Parathyroid adenoma (tissue), 2 donors: ENCODE data around the gene ZER1.

Experiments used
- H2AFZ ChIP-seq: fragments of 300-600 bp; sonication (generic); one replicate; pipeline ENCODE4 v1.7.0; 2017; ENCODE audit warnings: antibody characterized with exemption, mild to moderate bottlenecking
- H3K27ac ChIP-seq: fragments of 300-600 bp; sonication (generic); one replicate; pipeline ENCODE4 v1.7.0; 2017
- H3K27me3 ChIP-seq: fragments of 300-600 bp; sonication (generic); one replicate; pipeline ENCODE4 v1.7.0; 2017; ENCODE audit warnings: low read length; ENCODE audit not compliant: control insufficient read depth, insufficient read depth
- H3K36me3 ChIP-seq: fragments of 300-600 bp; sonication (generic); one replicate; pipeline ENCODE4 v1.7.0; 2017; ENCODE audit warnings: low read length; ENCODE audit not compliant: control insufficient read depth, insufficient read depth
- H3K4me1 ChIP-seq: fragments of 300-600 bp; sonication (generic); one replicate; pipeline ENCODE4 v1.7.0; 2017; ENCODE audit warnings: control low read depth
- H3K4me2 ChIP-seq: fragments of 300-600 bp; sonication (generic); one replicate; pipeline ENCODE4 v1.7.0; 2017; ENCODE audit warnings: low read length
- H3K4me3 ChIP-seq: fragments of 300-600 bp; sonication (generic); one replicate; pipeline ENCODE4 v1.7.0; 2017; ENCODE audit warnings: low read depth, low read length
- H3K79me2 ChIP-seq: fragments of 300-600 bp; sonication (generic); one replicate; pipeline ENCODE4 v1.7.0; 2017; ENCODE audit warnings: control low read depth
- H3K9ac ChIP-seq: fragments of 300-600 bp; sonication (generic); one replicate; pipeline ENCODE4 v1.7.0; 2017; ENCODE audit warnings: mild to moderate bottlenecking
- H3K9me3 ChIP-seq: fragments of 300-600 bp; sonication (generic); one replicate; pipeline ENCODE4 v1.7.0; 2017; ENCODE audit warnings: low read length; ENCODE audit not compliant: control insufficient read depth
- TF ChIP-seq, protein P1 (sequence below): fragments of 300-600 bp; sonication (generic); IDR thresholded peaks from one replicate; pipeline ENCODE4 v1.7.0; 2017; ENCODE audit warnings: antibody characterized with exemption, mild to moderate bottlenecking
- donor health status: primary hyperparathyroidism.

ZER1 gene

DNA sequence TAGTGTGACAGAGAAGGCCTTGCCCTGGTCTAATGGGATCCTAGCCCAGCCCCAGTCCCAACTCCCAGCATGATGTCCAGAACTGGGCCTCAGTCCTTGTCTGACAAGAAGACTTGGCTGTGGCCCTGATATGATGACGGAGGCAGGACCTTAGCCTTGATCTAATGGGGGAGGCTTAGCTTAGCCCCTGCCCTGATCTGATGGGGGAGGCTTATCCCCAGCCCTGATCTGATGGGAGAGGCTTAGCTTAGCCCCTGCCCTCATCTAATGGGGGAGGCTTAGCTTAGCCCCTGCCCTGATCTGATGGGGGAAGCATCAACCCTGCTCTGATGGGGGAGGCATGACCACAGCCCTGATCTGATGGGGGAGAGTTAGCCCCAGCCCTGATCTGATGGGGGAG lies 65.7 kb downstream of the ZER1 start:
- H3K4me1 ChIP-seq, result no peaks in the 10 kb centered on the region
- H3K9ac ChIP-seq, result no peak overlapping the region
- H3K27ac ChIP-seq, result no peak overlapping the region
- H2AFZ ChIP-seq, result no peak overlapping the region
- H3K9me3 ChIP-seq, result no peaks in the 10 kb centered on the region
- H3K4me2 ChIP-seq, result no peak overlapping the region
- H3K36me3 ChIP-seq, result no peaks in the 10 kb centered on the region
- no peak overlapping the region for H3K4me3 ChIP-seq
- no peaks in the 10 kb centered on the region for H3K27me3 ChIP-seq
- TF ChIP-seq, protein P1, sequence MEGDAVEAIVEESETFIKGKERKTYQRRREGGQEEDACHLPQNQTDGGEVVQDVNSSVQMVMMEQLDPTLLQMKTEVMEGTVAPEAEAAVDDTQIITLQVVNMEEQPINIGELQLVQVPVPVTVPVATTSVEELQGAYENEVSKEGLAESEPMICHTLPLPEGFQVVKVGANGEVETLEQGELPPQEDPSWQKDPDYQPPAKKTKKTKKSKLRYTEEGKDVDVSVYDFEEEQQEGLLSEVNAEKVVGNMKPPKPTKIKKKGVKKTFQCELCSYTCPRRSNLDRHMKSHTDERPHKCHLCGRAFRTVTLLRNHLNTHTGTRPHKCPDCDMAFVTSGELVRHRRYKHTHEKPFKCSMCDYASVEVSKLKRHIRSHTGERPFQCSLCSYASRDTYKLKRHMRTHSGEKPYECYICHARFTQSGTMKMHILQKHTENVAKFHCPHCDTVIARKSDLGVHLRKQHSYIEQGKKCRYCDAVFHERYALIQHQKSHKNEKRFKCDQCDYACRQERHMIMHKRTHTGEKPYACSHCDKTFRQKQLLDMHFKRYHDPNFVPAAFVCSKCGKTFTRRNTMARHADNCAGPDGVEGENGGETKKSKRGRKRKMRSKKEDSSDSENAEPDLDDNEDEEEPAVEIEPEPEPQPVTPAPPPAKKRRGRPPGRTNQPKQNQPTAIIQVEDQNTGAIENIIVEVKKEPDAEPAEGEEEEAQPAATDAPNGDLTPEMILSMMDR, result no peak
- no peaks in the 10 kb centered on the region for H3K79me2 ChIP-seq

- no peaks in the 10 kb centered on the region for H3K4me1 ChIP-seq
- H3K36me3 ChIP-seq, result no peaks in the 10 kb centered on the region
- H3K4me2 ChIP-seq, result no peak overlapping the region
- TF ChIP-seq, protein P1, result no peak
- no peaks in the 10 kb centered on the region for H3K27me3 ChIP-seq
- no peak overlapping the region for H2AFZ ChIP-seq
- H3K9me3 ChIP-seq, result no peaks in the 10 kb centered on the region
- no peak overlapping the region for H3K4me3 ChIP-seq
- H3K9ac ChIP-seq, result no peak overlapping the region
- H3K27ac ChIP-seq, result no peak overlapping the region
- H3K79me2 ChIP-seq, result no peaks in the 10 kb centered on the region
Observed at GRCh38 chr9:128705051-128705965, 66.4 kb downstream of the ZER1 start.

DNA sequence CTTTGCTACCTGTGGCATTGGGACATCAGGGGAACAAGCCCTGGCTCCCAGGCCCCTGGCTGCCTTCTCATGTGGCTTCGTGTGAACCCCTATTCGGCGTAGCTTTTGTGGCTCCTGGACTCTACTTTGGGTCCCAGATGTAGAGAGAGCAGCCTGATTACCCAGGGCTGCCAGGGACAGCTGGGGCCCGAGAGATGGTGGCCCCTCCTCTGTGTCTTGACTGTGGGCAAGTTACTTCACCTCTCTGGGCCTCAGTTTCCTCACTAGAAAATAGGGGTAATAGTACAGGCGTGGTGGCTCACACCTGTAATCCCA lies 67.4 kb downstream of the ZER1 start:
- H3K79me2 ChIP-seq, result no peaks in the 10 kb centered on the region
- H3K4me3 ChIP-seq, result no peak overlapping the region
- no peaks in the 10 kb centered on the region for H3K9me3 ChIP-seq
- no peak overlapping the region for H3K9ac ChIP-seq
- no peak overlapping the region for H2AFZ ChIP-seq
- no peak overlapping the region for H3K4me2 ChIP-seq
- H3K36me3 ChIP-seq, result no peaks in the 10 kb centered on the region
- TF ChIP-seq, protein P1, result no peak
- no peaks in the 10 kb centered on the region for H3K27me3 ChIP-seq
- peak overlapping the region; percentile 57 for H3K27ac ChIP-seq
- H3K4me1 ChIP-seq, result no peaks in the 10 kb centered on the region

DNA sequence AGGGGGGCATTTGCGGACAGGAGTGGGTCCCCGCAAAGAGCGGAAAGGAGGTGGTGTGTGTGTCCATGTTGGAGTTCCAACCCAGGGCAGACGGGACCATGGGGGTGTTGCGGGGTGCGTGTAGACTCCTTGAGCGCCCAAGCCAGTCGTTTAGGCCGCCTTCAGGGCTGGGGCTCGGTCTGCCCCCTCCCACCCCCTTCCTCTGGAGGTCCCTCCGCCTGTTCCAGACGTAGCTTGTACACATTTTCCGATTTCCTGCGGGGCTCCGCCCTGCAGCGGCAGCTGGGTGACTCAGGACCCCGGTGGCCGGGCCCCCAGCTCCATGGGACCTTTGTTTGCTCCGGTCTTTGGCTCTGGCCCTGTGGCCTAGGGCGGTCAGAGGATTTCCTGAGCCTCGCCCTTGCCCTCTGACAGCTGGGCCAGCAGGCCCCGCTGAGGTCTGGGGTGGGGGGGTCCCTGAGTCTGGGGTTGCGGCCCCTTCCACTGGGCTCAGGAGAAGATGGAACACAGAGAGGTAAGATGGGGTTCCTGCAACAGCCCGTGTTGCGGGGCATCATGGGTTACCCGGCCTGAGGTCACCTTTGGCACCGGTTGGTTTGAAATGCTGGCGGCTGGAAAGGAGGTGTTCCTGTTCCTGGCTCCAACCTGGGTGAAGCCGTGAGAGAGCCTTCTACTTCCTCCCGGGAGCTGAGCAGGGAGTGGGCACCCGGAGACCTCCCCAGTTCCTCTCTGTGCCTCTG lies 67.9 kb downstream of the ZER1 start:
- Histone ChIP-seq H3K79me2 (no peaks in the 10 kb centered on the region), H3K4me3 (peak overlapping the region; percentile 68), H3K4me2 (peak overlapping the region; percentile 91), H3K27ac (peak overlapping the region; percentile 57), H2AFZ (peak overlapping the region; percentile 89), H3K27me3 (no peaks in the 10 kb centered on the region), H3K4me1 (no peaks in the 10 kb centered on the region), H3K36me3 (no peaks in the 10 kb centered on the region), H3K9ac (no peak overlapping the region), H3K9me3 (no peaks in the 10 kb centered on the region)
- TF ChIP-seq, protein P1, result no peak
